Measurements from ENCODE around the gene STRBP. TPM values are rescaled to one million over a fixed set of nuclear protein-coding genes. Genes with fewer than 3 reads are reported as not detected.

The STRBP gene
- total RNA-seq, 2 experiments from 2014 or later: 40.7 to 43.2 TPM

DNA sequence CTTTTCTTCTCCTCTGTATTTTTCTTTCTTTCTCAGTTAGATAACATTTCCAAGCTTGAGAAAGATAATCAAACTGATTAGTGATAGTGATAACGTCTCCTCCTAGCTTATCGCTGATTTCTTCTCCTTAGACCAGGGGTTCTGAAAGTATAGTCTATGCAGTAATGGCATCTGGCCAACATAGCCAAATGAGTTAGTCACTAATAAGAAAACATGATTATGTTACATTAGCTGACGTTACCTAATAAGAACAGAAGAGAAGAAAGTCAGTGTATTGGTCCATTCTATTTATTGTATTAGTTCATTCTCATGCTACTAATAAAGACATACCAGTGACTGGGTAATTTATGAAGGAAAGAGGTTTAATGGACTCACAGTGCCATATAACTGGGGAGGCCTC, 111.2 kb downstream of the STRBP start:
- H3K27ac Mint-ChIP-seq: no peak overlapping the region
- no peak overlapping the region for H3K4me3 Mint-ChIP-seq
- H3K27me3 Mint-ChIP-seq: no peaks in the 10 kb centered on the region
- POLR2A ChIA-PET: no interaction called here
- no peaks in the 10 kb centered on the region for H3K4me1 Mint-ChIP-seq (ENCODE audit: low read depth)
- TF ChIP-seq, protein P1, sequence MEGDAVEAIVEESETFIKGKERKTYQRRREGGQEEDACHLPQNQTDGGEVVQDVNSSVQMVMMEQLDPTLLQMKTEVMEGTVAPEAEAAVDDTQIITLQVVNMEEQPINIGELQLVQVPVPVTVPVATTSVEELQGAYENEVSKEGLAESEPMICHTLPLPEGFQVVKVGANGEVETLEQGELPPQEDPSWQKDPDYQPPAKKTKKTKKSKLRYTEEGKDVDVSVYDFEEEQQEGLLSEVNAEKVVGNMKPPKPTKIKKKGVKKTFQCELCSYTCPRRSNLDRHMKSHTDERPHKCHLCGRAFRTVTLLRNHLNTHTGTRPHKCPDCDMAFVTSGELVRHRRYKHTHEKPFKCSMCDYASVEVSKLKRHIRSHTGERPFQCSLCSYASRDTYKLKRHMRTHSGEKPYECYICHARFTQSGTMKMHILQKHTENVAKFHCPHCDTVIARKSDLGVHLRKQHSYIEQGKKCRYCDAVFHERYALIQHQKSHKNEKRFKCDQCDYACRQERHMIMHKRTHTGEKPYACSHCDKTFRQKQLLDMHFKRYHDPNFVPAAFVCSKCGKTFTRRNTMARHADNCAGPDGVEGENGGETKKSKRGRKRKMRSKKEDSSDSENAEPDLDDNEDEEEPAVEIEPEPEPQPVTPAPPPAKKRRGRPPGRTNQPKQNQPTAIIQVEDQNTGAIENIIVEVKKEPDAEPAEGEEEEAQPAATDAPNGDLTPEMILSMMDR (IDR thresholded peaks at IDR 0.05): no peak
- ATAC-seq (no peak), DNase-seq (no peak)
- H3K9me3 Mint-ChIP-seq: no peaks in the 10 kb centered on the region
- CTCF ChIA-PET: no interaction called here
- H3K36me3 Mint-ChIP-seq (ENCODE audit: low read depth): peaks cover 7% of the 10 kb centered on the region
- intact Hi-C loops (cut with micrococcal nuclease): no loop called here

DNA sequence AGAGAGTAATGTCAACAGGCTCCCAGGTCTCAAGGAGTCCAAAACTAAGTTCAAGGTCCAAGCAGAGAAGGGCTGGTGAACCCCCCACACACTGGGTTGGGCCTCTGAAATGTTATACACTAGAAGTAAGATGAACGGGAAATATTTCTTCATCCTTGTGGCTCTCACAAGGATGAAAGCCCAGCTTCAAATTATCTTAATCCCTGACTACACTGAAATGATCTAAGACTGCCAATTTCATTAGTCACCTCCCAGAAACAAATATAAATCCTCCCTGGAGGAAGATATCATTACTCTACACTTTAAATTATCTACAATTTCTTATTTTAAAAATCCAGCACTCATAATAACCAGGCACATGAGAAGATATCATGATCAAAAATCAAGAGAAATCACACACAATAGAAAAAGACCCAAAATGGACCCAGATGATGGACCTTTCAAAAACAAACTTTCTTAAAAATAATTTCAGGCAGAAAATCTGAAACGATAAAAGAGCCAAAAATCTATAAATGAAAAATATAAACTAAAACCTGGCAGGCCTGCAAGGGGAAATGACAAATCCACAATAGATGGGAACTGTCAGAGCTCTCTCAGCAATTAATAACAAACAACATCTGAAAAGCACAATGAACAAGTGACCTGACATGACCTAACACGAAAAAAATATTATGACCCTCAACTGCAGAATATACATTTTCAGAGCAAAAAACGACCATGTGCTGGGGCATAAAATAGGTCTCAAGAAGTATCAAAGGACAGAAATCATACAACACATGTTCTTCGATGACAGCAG, 117.5 kb downstream of the STRBP start:
- CTCF ChIA-PET: no interaction called here
- Mint-ChIP-seq H3K4me3 (no peak overlapping the region), H3K4me1 (ENCODE audit: low read depth) (no peaks in the 10 kb centered on the region), H3K9me3 (no peaks in the 10 kb centered on the region), H3K27ac (no peak overlapping the region), H3K36me3 (ENCODE audit: low read depth) (peaks cover 15% of the 10 kb centered on the region), H3K27me3 (no peaks in the 10 kb centered on the region)
- ATAC-seq: no peak
- DNase-seq: no peak
- POLR2A ChIA-PET: no interaction called here
- intact Hi-C loops (cut with micrococcal nuclease): no loop called here
- TF ChIP-seq, protein P1 (IDR thresholded peaks at IDR 0.05): no peak

DNA sequence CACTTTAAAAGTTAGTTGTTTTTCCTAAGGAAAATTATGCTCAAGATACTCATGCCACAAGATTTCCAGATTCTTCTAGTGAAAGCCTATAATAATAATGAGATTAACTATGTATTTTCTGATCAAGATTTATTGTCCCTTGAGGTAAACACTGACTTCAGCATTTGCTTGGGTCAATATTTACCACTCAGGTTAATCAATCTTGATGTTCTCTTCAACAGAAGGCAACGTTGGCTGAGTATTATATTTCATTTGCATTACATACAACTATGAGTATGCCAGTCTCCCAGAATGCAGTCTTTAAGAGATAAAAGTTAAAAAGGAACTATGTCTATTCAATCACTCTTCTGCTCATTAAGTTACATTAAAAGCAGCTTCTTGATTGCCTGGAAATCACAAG, 119.3 kb downstream of the STRBP start:
- Mint-ChIP-seq H3K9me3 (no peaks in the 10 kb centered on the region), H3K27ac (no peak overlapping the region), H3K4me1 (ENCODE audit: low read depth) (no peaks in the 10 kb centered on the region), H3K27me3 (no peaks in the 10 kb centered on the region), H3K36me3 (ENCODE audit: low read depth) (peaks cover 16% of the 10 kb centered on the region), H3K4me3 (no peak overlapping the region)
- TF ChIP-seq, protein P1 (IDR thresholded peaks at IDR 0.05): no peak
- CTCF ChIA-PET: interaction anchor here (1.0 kb wide), 1 partner anchor 76 kb away, joined by 3 read pairs; no protein-coding TSS in a partner anchor
- ATAC-seq: no peak
- POLR2A ChIA-PET: no interaction called here
- intact Hi-C loops (cut with micrococcal nuclease): no loop called here
- DNase-seq: no peak

DNA sequence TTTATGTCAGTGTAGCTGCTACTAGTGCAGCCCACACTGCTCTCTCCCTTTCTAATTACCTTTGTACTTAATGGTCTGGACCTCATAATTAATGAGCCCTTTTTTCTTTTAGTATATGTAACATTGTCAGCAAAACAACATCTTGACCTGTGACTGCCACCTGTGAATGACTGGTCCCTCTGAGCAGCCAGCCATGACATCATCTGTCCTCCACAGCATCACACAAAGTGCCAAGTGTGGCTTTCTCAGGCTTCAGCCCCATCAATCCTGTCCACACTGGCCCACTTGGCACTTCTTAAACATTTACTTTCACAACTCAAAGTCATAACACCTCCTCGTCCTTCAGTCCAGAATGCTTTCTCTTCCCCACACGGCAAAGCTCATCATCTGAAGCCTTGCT, 130.2 kb downstream of the STRBP start:
- Mint-ChIP-seq H3K36me3 (ENCODE audit: low read depth) (peaks cover 5% of the 10 kb centered on the region), H3K4me3 (no peak overlapping the region), H3K9me3 (no peaks in the 10 kb centered on the region), H3K27me3 (no peaks in the 10 kb centered on the region), H3K4me1 (ENCODE audit: low read depth) (peaks cover 5% of the 10 kb centered on the region), H3K27ac (no peak overlapping the region)
- ChIA-PET CTCF (no interaction called here), POLR2A (no interaction called here)
- TF ChIP-seq, protein P1 (IDR thresholded peaks at IDR 0.05): no peak
- intact Hi-C loops (cut with micrococcal nuclease): no loop called here
- ATAC-seq: no peak
- no peak for DNase-seq

DNA sequence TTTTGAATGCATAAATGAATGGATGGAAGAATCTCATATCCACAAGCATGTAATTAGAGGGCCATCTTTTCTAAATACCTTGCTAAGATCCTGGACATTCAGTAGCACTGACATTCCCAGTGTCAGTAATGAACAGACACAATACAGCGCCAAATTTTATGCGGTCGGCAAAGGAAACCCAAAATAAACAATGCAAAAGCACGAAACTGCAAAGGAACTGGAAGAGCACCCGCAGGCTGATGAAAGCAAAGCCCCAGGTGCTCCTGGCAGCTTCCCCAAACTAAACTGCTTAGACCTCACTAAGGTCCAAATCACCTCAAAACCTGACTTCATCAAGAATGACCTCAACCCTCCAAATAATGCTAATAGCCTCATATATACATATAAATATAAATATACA, 133.0 kb downstream of the STRBP start:
- ChIA-PET CTCF (interaction anchor here (0.9 to 2.3 kb wide), 4 partner anchors 14 to 219 kb away, joined by 3 to 7 read pairs (median 4); no protein-coding TSS in a partner anchor), POLR2A (no interaction called here)
- Mint-ChIP-seq H3K4me3 (no peak overlapping the region), H3K4me1 (ENCODE audit: low read depth) (peaks cover 5% of the 10 kb centered on the region), H3K36me3 (ENCODE audit: low read depth) (peaks cover 5% of the 10 kb centered on the region), H3K27ac (no peak overlapping the region), H3K27me3 (no peaks in the 10 kb centered on the region), H3K9me3 (no peaks in the 10 kb centered on the region)
- DNase-seq (no peak), ATAC-seq (no peak)
- TF ChIP-seq, protein P1 (IDR thresholded peaks at IDR 0.05): no peak
- intact Hi-C loops (cut with micrococcal nuclease): no loop called here
